WERI-Rb-1 (cell line): Measurements from ENCODE around the gene ACTR5.

ENCODE experiments used
- DNase-seq: peaks from one replicate; pipeline ENCODE4 v3.0.0-alpha.2; 2020
- H3K27ac ChIP-seq: fragments of 250-450 bp; sonication (Bioruptor Pico); 2 replicates; pipeline ENCODE4 v1.5.1; 2020; ENCODE audit warnings: mild to moderate bottlenecking, moderate library complexity
- H3K27me3 ChIP-seq: fragments of 250-450 bp; sonication (Bioruptor Pico); 2 replicates; pipeline ENCODE4 v1.5.1; 2021; ENCODE audit warnings: mild to moderate bottlenecking, low read depth, moderate library complexity; ENCODE audit not compliant: insufficient read depth, severe bottlenecking
- H3K36me3 ChIP-seq: fragments of 250-450 bp; sonication (Bioruptor Pico); 2 replicates; pipeline ENCODE4 v1.5.1; 2020; ENCODE audit warnings: mild to moderate bottlenecking, moderate library complexity
- H3K4me3 ChIP-seq: 2 replicates; pipeline ENCODE4 v1.5.1; 2011; ENCODE audit warnings: low read depth, mild to moderate bottlenecking, control low read depth, low read length
- H3K9me3 ChIP-seq: fragments of 250-450 bp; sonication (Bioruptor Pico); 2 replicates; pipeline ENCODE4 v1.5.1; 2021; ENCODE audit warnings: mild to moderate bottlenecking, moderate library complexity; ENCODE audit not compliant: severe bottlenecking
- TF ChIP-seq, protein P1 (sequence below): IDR thresholded peaks from 2 replicates; pipeline ENCODE4 v1.5.1; 2011; ENCODE audit warnings: low read depth, mild to moderate bottlenecking, control low read depth, inconsistent platforms, low read length

ACTR5 gene

DNA sequence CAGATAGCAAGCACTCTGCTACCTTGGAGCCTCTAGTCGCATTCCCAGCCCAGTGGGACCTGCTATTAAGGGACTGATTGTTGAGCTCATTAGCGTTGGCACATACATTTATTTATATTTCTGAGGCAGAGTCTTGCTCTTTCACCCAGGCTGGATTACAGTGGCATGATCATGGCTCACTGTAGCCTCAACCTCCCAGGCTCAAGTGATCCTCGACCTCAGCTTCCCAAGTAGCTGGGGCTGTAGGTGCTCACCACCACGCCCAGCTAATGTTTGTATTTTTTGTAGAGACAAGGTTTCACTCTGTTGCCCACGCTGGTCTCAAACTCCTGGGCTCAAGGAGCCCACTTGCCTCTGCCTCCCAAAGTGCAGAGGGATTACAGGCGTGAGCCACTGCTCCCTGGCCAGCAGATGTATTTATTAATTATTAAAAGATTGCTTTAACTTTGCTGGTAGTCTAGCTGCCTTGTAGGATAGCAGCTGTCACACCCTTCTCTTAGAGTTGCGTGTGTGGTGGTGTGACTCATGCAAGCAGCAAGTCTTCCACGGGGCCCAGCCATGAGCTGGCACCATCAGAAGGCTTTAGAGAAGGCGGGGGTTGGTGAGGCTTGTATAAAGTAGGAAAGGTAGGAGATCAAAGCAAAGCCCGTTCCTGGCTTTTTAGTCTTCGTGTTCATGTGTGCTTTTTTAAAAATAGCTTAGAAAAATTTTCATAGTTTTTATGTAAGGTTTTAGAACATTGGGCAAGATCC lies 16.5 kb downstream of the ACTR5 start:
- no peak overlapping the region for H3K4me3 ChIP-seq
- no peak overlapping the region for H3K27ac ChIP-seq
- TF ChIP-seq, protein P1, sequence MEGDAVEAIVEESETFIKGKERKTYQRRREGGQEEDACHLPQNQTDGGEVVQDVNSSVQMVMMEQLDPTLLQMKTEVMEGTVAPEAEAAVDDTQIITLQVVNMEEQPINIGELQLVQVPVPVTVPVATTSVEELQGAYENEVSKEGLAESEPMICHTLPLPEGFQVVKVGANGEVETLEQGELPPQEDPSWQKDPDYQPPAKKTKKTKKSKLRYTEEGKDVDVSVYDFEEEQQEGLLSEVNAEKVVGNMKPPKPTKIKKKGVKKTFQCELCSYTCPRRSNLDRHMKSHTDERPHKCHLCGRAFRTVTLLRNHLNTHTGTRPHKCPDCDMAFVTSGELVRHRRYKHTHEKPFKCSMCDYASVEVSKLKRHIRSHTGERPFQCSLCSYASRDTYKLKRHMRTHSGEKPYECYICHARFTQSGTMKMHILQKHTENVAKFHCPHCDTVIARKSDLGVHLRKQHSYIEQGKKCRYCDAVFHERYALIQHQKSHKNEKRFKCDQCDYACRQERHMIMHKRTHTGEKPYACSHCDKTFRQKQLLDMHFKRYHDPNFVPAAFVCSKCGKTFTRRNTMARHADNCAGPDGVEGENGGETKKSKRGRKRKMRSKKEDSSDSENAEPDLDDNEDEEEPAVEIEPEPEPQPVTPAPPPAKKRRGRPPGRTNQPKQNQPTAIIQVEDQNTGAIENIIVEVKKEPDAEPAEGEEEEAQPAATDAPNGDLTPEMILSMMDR: no peak
- H3K27me3 ChIP-seq: no peaks in the 10 kb centered on the region
- peaks cover 52% of the 10 kb centered on the region for H3K36me3 ChIP-seq
- no peaks in the 10 kb centered on the region for H3K9me3 ChIP-seq
- no peak for DNase-seq

DNA sequence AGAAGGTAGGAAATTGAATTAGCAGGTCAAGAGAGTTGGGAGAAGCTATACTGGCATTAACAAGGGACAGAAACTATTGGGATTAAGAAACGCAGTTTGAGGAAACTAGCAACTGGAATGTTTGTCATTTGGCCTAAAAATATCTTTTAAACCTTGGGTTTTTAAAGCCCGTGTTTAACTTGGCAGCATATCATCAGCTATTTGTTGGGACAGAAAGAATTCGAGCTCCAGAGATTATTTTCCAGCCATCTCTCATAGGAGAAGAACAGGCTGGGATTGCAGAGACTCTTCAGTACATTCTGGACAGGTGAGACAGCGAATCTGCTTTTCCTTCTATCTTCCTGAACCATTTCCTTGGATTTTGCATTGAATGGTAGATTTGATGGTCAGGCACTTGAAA lies 17.8 kb downstream of the ACTR5 start:
- H3K9me3 ChIP-seq: no peaks in the 10 kb centered on the region
- peaks cover 45% of the 10 kb centered on the region for H3K36me3 ChIP-seq
- no peaks in the 10 kb centered on the region for H3K27me3 ChIP-seq
- DNase-seq: no peak
- TF ChIP-seq, protein P1: no peak
- H3K27ac ChIP-seq: no peak overlapping the region
- H3K4me3 ChIP-seq: no peak overlapping the region

DNA sequence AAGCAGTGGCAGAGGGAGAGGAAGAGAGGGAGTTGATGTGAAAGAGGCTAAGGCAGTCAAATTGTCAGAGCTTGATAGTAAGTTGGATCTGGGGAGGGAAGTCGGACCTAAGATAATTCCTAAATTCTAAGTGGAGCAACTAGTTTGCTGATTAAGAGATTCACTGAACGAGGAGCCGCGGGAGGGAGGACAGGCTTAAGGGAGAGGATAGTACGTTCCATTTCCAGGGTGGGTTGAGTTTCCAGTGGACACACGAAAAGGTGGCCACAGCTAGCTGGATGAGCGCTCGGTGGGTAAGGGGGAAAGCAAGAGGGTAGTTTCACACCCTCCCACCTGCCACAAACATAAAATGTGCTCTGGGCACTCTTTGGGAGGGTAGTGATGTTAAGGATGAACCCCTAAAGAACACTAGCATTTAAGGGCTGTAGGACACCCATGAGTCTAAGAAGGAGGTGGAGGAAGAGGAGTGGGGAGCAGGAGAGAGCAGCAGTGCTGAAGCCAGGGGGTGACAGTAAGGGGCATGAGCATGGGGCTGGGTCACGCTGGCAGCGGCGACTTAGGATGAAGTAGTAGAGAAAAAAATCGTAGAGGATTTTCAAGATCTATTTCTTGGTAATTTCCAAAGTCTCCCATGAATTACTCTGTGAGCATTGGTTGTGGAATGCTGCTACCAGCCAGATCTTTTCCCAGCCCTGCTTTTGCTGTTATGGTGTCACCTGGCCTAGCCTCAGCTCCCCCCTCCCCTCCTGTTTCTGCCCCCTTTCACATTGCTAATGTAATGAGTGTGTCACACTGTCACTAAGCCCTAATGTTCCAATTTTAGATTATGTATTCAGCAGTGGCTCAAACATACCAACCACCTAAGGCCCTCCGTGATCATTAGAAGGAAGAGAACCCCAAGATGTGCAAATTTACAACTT lies 21.4 kb downstream of the ACTR5 start:
- no peak for DNase-seq
- Histone ChIP-seq H3K9me3 (no peaks in the 10 kb centered on the region), H3K4me3 (no peak overlapping the region), H3K27ac (no peak overlapping the region), H3K27me3 (no peaks in the 10 kb centered on the region), H3K36me3 (peaks cover 51% of the 10 kb centered on the region)
- TF ChIP-seq, protein P1: no peak

DNA sequence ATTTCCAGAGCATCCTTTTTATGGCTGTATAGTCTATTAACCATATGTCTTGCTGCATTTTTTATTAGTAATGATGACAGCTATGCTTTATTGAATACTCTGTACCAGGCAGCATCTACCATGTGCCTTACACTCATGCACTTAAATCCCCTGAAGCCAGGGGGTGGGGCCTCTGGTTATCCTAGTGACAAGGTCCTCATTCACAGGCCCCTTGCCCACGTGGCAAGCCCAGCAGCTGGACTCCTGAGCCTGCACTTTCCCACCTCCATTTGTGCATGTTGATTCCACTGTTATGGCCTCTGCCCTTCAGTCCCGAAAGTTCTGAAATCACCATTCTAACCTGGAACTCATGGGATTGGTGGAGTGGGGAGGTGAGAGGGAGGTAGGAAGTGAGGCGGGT lies 22.3 kb downstream of the ACTR5 start:
- no peaks in the 10 kb centered on the region for H3K27me3 ChIP-seq
- peak overlapping the region; percentile 20 for H3K27ac ChIP-seq
- no peak overlapping the region for H3K4me3 ChIP-seq
- no peaks in the 10 kb centered on the region for H3K9me3 ChIP-seq
- TF ChIP-seq, protein P1: no peak
- peaks cover 49% of the 10 kb centered on the region for H3K36me3 ChIP-seq
- peak; percentile 65 for DNase-seq

DNA sequence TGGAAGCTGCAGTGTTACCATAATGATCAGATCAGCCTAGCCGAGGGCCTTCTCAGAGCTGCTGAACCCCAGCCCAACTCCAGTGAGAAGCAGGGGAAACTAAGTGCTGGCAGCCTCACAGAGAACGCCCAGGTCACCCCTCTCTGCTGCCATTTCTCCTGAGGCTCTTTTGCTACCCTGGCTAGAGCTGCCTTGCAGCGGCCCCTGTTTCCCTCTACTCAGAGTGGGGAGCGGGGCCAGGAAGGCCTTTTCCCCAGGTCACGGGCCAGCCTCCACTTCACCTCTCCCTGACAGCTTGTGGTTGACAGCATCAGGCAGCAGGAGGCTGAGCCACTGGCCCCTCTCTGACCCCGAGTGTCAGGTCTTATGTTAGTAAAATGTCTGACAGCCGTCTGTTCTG lies 22.7 kb downstream of the ACTR5 start:
- H3K27ac ChIP-seq: peak overlapping the region; percentile 20
- H3K36me3 ChIP-seq: peaks cover 45% of the 10 kb centered on the region
- TF ChIP-seq, protein P1: no peak
- H3K27me3 ChIP-seq: no peaks in the 10 kb centered on the region
- peak; percentile 27 for DNase-seq
- H3K4me3 ChIP-seq: no peak overlapping the region
- no peaks in the 10 kb centered on the region for H3K9me3 ChIP-seq
